Naive thymus-derived CD8-positive, alpha-beta T cell (primary cell): ENCODE data around the gene TMIGD1. TPM values are rescaled to one million over a fixed set of nuclear protein-coding genes. Genes with fewer than 3 reads are reported as not detected.
A peak's percentile ranks its signal among the peaks of the same experiment; 100 is the strongest.

Source experiments
- ATAC-seq, 2 donors: fragments of 150-1000 bp; cut with Tn5 transposase in 1 of 2; sonication (Bioruptor Pico), chemical (Tn5 transposase) in 1 of 2; 1 replicate in 1 of 2; 2 replicates in 1 of 2; pipeline ENCODE4 v1.10.0; 2021; ENCODE audit warnings: mild to moderate bottlenecking in 2 of 2, moderate library complexity in 2 of 2
- POLR2A ChIA-PET: fragments of 350-600 bp; sonication (Branson Sonifier 250); formaldehyde crosslinking; loops from one replicate; lab custom pipeline; 2021; ENCODE audit warnings: antibody characterized with exemption; lab: Charles Lee
- DNase-seq, 10 donors: peaks; one replicate each; pipeline versions ENCODE4 v3.0.0 to v3.0.0-alpha.2; 2020 to 2022
- H3K27ac Mint-ChIP-seq, 10 donors: one replicate each; pipeline ENCODE4 v1.8.0; 2020 to 2022; ENCODE audit warnings: mild to moderate bottlenecking in 10 of 10, mixed read lengths in 10 of 10, moderate library complexity in 4 of 10, inconsistent platforms in 1 of 10
- H3K27me3 Mint-ChIP-seq, 5 donors: one replicate each; pipeline ENCODE4 v1.8.0; 2021 to 2022; ENCODE audit warnings: mixed read lengths in 5 of 5
- H3K36me3 Mint-ChIP-seq, 3 donors: one replicate each; pipeline ENCODE4 v1.8.0; 2020 to 2022; ENCODE audit warnings: mixed read lengths in 3 of 3, mild to moderate bottlenecking in 2 of 3, inconsistent platforms in 1 of 3
- H3K4me1 Mint-ChIP-seq, 4 donors: one replicate each; pipeline ENCODE4 v1.8.0; 2021 to 2022; ENCODE audit warnings: mixed read lengths in 4 of 4
- H3K4me3 Mint-ChIP-seq, 10 donors: one replicate each; pipeline ENCODE4 v1.8.0; 2020 to 2022; ENCODE audit warnings: mild to moderate bottlenecking in 10 of 10, mixed read lengths in 10 of 10, moderate library complexity in 6 of 10, inconsistent platforms in 1 of 10
- H3K9me3 Mint-ChIP-seq, 9 donors: one replicate each; pipeline ENCODE4 v1.8.0; 2020 to 2022; ENCODE audit warnings: mixed read lengths in 9 of 9, mild to moderate bottlenecking in 3 of 9, inconsistent platforms in 1 of 9, moderate library complexity in 1 of 9
- polyA plus RNA-seq, 3 donors: library from polyadenylated mRNA; unstranded; fragments of 300-500 nt; fragmentation: Illumina TruSeq; gene quantifications; one replicate each; pipeline ENCODE4 v1.2.3, GENCODE V29; 2021
- total RNA-seq, 8 experiments: library from RNA in 2 of 8; stranded (reverse) in 2 of 8; gene quantifications; one replicate each; pipeline ENCODE4 v1.2.3 and lab custom pipeline; 2021 to 2026

Gene TMIGD1
- total and polyA plus RNA-seq, 5 experiments from 2014 or later: not detected

- H3K27me3 Mint-ChIP-seq: peaks cover 0 to 4% (median 3%) of the 10 kb centered on the region in 5 donors
- H3K4me1 Mint-ChIP-seq: peaks cover 22 to 34% (median 31%) of the 10 kb centered on the region in 4 donors
- POLR2A ChIA-PET: interaction anchor here (2.8 kb wide), 1 partner anchor 9 kb away, joined by 7 read pairs; no protein-coding TSS in a partner anchor
- ATAC-seq: no peak
- no peak overlapping the region for H3K27ac Mint-ChIP-seq
- no peak overlapping the region for H3K4me3 Mint-ChIP-seq
- no peaks in the 10 kb centered on the region for H3K36me3 Mint-ChIP-seq
- no peaks in the 10 kb centered on the region for H3K9me3 Mint-ChIP-seq
- no peak for DNase-seq
Measured at GRCh38 chr17:30375661-30376060, 41.8 kb upstream of the TMIGD1 start.

GRCh38 chr17:30372755-30373154, 38.9 kb upstream of the TMIGD1 start:
- H3K4me1 Mint-ChIP-seq: peaks cover 15 to 27% (median 25%) of the 10 kb centered on the region in 4 donors
- no peak overlapping the region for H3K4me3 Mint-ChIP-seq
- ATAC-seq (no peak), DNase-seq (no peak)
- peaks cover 0 to 4% (median 3%) of the 10 kb centered on the region in 5 donors for H3K27me3 Mint-ChIP-seq
- no peaks in the 10 kb centered on the region for H3K9me3 Mint-ChIP-seq
- POLR2A ChIA-PET: no interaction called here
- peak overlapping the region in 1 of 10 donors; percentile 26 for H3K27ac Mint-ChIP-seq
- no peaks in the 10 kb centered on the region for H3K36me3 Mint-ChIP-seq

GRCh38 chr17:30369995-30370394, 36.1 kb upstream of the TMIGD1 start:
- H3K9me3 Mint-ChIP-seq: peaks cover 0 to 2% (median 0%) of the 10 kb centered on the region in 9 donors
- peak overlapping the region in 1 of 10 donors; percentile 40 for H3K27ac Mint-ChIP-seq
- peaks cover 0 to 4% (median 3%) of the 10 kb centered on the region in 5 donors for H3K27me3 Mint-ChIP-seq
- H3K4me1 Mint-ChIP-seq: peaks cover 8 to 29% (median 22%) of the 10 kb centered on the region in 4 donors
- POLR2A ChIA-PET: no interaction called here
- H3K36me3 Mint-ChIP-seq: no peaks in the 10 kb centered on the region
- ATAC-seq (no peak), DNase-seq (no peak)
- no peak overlapping the region for H3K4me3 Mint-ChIP-seq

- Mint-ChIP-seq H3K4me3 (peak overlapping the region in 2 of 10 donors; percentile 19), H3K27ac (peak overlapping the region in 7 of 10 donors; percentile 12 to 83 (median 71)), H3K36me3 (no peaks in the 10 kb centered on the region), H3K27me3 (peaks cover 0 to 4% (median 2%) of the 10 kb centered on the region in 5 donors), H3K4me1 (peaks cover 8 to 32% (median 26%) of the 10 kb centered on the region in 4 donors), H3K9me3 (peaks cover 0 to 2% (median 0%) of the 10 kb centered on the region in 9 donors)
- peak; percentile 77 to 78 for ATAC-seq
- DNase-seq: peak in 2 of 10 donors; percentile 16 to 38
- POLR2A ChIA-PET: interaction anchor here (1.5 kb wide), 1 partner anchor 10 kb away, joined by 3 read pairs; the partner anchor contains the start of gene CPD
Measured at GRCh38 chr17:30368912-30369720, 35.3 kb upstream of the TMIGD1 start.

- POLR2A ChIA-PET: interaction anchor here (1.5 kb wide), 1 partner anchor 10 kb away, joined by 7 read pairs; no protein-coding TSS in a partner anchor
- Mint-ChIP-seq H3K4me3 (no peak overlapping the region), H3K27ac (no peak overlapping the region), H3K27me3 (no peaks in the 10 kb centered on the region), H3K9me3 (peaks cover 0 to 3% (median 0%) of the 10 kb centered on the region in 9 donors), H3K36me3 (no peaks in the 10 kb centered on the region), H3K4me1 (peaks cover 15 to 48% (median 42%) of the 10 kb centered on the region in 4 donors)
- DNase-seq (no peak), ATAC-seq (no peak)
Measured at GRCh38 chr17:30366536-30366935, 32.7 kb upstream of the TMIGD1 start.

- DNase-seq: peak in 9 of 10 donors; percentile 24 to 72 (median 59)
- peaks cover 12 to 42% (median 34%) of the 10 kb centered on the region in 4 donors for H3K4me1 Mint-ChIP-seq
- H3K27me3 Mint-ChIP-seq: no peaks in the 10 kb centered on the region
- H3K9me3 Mint-ChIP-seq: peaks cover 0 to 6% (median 0%) of the 10 kb centered on the region in 9 donors
- peaks cover 0 to 4% (median 0%) of the 10 kb centered on the region in 3 donors for H3K36me3 Mint-ChIP-seq
- peak overlapping the region in 9 of 10 donors; percentile 32 to 87 (median 82) for H3K27ac Mint-ChIP-seq
- H3K4me3 Mint-ChIP-seq: peak overlapping the region; percentile 29 to 79 (median 60)
- ATAC-seq: peak; percentile 88
- POLR2A ChIA-PET: interaction anchor here (0.7 to 1.1 kb wide), 4 partner anchors 14 to 1115 kb away, joined by 3 to 4 read pairs (median 4); no protein-coding TSS in a partner anchor
Measured at GRCh38 chr17:30363715-30364202, 29.9 kb upstream of the TMIGD1 start.

GRCh38 chr17:30361766-30362279, 28.0 kb upstream of the TMIGD1 start:
- Mint-ChIP-seq H3K27me3 (no peaks in the 10 kb centered on the region), H3K9me3 (peaks cover 0 to 6% (median 0%) of the 10 kb centered on the region in 9 donors), H3K4me3 (no peak overlapping the region), H3K4me1 (peaks cover 7 to 36% (median 30%) of the 10 kb centered on the region in 4 donors), H3K27ac (peak overlapping the region in 1 of 10 donors; percentile 28), H3K36me3 (peaks cover 0 to 4% (median 0%) of the 10 kb centered on the region in 3 donors)
- ATAC-seq (no peak), DNase-seq (no peak)
- POLR2A ChIA-PET: interaction anchor here (0.7 kb wide), 2 partner anchors 234 to 832 kb away, joined by 3 to 4 read pairs; no protein-coding TSS in a partner anchor

GRCh38 chr17:30360086-30360808, 26.4 kb upstream of the TMIGD1 start:
- ATAC-seq: no peak
- POLR2A ChIA-PET: no interaction called here

GRCh38 chr17:30358055-30358760, 24.4 kb upstream of the TMIGD1 start:
- POLR2A ChIA-PET: no interaction called here

More at GRCh38 chr17:30360086-30360808, 26.4 kb upstream of the TMIGD1 start:
- Mint-ChIP-seq H3K36me3 (peaks cover 0 to 4% (median 0%) of the 10 kb centered on the region in 3 donors), H3K27ac (peak overlapping the region in 1 of 10 donors; percentile 39), H3K4me3 (no peak overlapping the region), H3K27me3 (peaks cover 0 to 2% (median 0%) of the 10 kb centered on the region in 5 donors), H3K9me3 (peaks cover 0 to 5% (median 0%) of the 10 kb centered on the region in 9 donors), H3K4me1 (peaks cover 7 to 26% (median 20%) of the 10 kb centered on the region in 4 donors)
- no peak for DNase-seq

GRCh38 chr17:30357476-30357875, 23.6 kb upstream of the TMIGD1 start:
- Mint-ChIP-seq H3K9me3 (peaks cover 0 to 5% (median 0%) of the 10 kb centered on the region in 9 donors), H3K27me3 (peaks cover 0 to 5% (median 0%) of the 10 kb centered on the region in 5 donors), H3K4me3 (no peak overlapping the region), H3K4me1 (peaks cover 1 to 4% (median 2%) of the 10 kb centered on the region in 4 donors), H3K36me3 (peaks cover 0 to 4% (median 0%) of the 10 kb centered on the region in 3 donors), H3K27ac (no peak overlapping the region)
- POLR2A ChIA-PET: no interaction called here
- DNase-seq (no peak), ATAC-seq (no peak)

More at GRCh38 chr17:30358055-30358760, 24.4 kb upstream of the TMIGD1 start:
- H3K27me3 Mint-ChIP-seq: peaks cover 0 to 5% (median 0%) of the 10 kb centered on the region in 5 donors
- DNase-seq: no peak
- H3K27ac Mint-ChIP-seq: no peak overlapping the region
- no peak for ATAC-seq
- H3K9me3 Mint-ChIP-seq: peaks cover 0 to 5% (median 0%) of the 10 kb centered on the region in 9 donors
- no peak overlapping the region for H3K4me3 Mint-ChIP-seq
- peaks cover 0 to 4% (median 0%) of the 10 kb centered on the region in 3 donors for H3K36me3 Mint-ChIP-seq
- H3K4me1 Mint-ChIP-seq: peaks cover 5 to 11% (median 7%) of the 10 kb centered on the region in 4 donors

GRCh38 chr17:30354701-30355100, 20.8 kb upstream of the TMIGD1 start:
- ATAC-seq (no peak), DNase-seq (no peak)
- no peaks in the 10 kb centered on the region for H3K9me3 Mint-ChIP-seq

More at GRCh38 chr17:30354701-30355100, 20.8 kb upstream of the TMIGD1 start:
- H3K4me1 Mint-ChIP-seq: peaks cover 0 to 4% (median 1%) of the 10 kb centered on the region in 4 donors
- peaks cover 0 to 5% (median 0%) of the 10 kb centered on the region in 5 donors for H3K27me3 Mint-ChIP-seq
- no peak overlapping the region for H3K27ac Mint-ChIP-seq
- POLR2A ChIA-PET: no interaction called here
- no peak overlapping the region for H3K4me3 Mint-ChIP-seq
- H3K36me3 Mint-ChIP-seq: no peaks in the 10 kb centered on the region
